GM13977 (cell line): ENCODE measurements around the gene IL23R.

ENCODE experiments used
- DNase-seq: peaks from one replicate; pipeline ENCODE4 v3.0.0; 2012; ENCODE audit warnings: low spot score
- in situ Hi-C: fragments of 300-500 bp; cut with MboI; formaldehyde crosslinking; loops from one replicate; pipeline ENCODE4 v1.12.0; 2022; ENCODE audit warnings: low sequenced_read_pairs, low pct_unique_long_range_greater_than_20kb, mixed read lengths, inconsistent platforms; ENCODE audit not compliant: unreplicated experiment
- TF ChIP-seq, protein P1 (sequence below): IDR thresholded peaks from 2 replicates; pipeline ENCODE4 v1.5.1; 2012; ENCODE audit warnings: mild to moderate bottlenecking, control low read depth; ENCODE audit not compliant: insufficient read depth; ENCODE audit errors: extremely low read depth, missing control alignments

Gene IL23R

DNA sequence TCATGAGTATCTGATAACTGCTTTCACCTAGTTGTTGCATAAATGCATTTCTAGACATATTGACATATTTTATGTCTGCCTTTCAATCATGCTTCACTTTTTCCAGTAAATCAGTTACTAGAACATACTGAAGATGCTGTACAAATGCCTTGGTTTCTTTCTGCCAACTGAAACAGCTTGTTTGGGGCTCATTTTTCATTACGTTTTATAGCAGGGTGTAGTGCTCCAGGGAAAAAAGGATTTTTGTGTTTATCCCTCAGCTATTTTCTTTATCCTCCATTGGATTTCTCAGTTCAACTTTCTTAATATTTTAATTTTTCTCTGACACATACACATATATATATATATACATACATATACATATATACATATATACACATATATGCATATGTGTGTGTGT, 51.7 kb downstream of the IL23R start:
- no peak for DNase-seq
- TF ChIP-seq, protein P1, sequence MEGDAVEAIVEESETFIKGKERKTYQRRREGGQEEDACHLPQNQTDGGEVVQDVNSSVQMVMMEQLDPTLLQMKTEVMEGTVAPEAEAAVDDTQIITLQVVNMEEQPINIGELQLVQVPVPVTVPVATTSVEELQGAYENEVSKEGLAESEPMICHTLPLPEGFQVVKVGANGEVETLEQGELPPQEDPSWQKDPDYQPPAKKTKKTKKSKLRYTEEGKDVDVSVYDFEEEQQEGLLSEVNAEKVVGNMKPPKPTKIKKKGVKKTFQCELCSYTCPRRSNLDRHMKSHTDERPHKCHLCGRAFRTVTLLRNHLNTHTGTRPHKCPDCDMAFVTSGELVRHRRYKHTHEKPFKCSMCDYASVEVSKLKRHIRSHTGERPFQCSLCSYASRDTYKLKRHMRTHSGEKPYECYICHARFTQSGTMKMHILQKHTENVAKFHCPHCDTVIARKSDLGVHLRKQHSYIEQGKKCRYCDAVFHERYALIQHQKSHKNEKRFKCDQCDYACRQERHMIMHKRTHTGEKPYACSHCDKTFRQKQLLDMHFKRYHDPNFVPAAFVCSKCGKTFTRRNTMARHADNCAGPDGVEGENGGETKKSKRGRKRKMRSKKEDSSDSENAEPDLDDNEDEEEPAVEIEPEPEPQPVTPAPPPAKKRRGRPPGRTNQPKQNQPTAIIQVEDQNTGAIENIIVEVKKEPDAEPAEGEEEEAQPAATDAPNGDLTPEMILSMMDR, result no peak
- in situ Hi-C loops, result no loop called here

DNA sequence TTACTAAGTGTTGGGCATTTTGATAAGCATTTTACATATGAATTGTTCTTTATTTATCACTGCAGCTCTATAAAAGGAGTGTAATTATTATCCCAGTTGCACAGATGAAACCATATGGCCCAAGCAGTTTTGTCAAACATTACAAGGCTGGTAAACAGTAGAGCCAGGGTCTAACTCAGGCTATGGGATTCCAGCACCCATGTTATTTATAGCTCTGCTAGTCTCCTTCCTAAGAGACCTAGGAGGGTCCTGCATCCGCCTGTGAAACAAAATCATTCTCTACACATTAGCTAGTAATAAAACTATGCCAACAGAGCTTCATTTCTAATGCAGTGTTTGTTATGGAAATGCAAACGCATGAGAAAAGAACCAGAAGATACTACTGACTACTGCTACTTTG, 58.6 kb downstream of the IL23R start:
- no peak for DNase-seq
- TF ChIP-seq, protein P1, result no peak
- in situ Hi-C loops, result loop anchor here (10.0 kb wide), 1 partner anchor 270 kb away; no protein-coding TSS in a partner anchor

DNA sequence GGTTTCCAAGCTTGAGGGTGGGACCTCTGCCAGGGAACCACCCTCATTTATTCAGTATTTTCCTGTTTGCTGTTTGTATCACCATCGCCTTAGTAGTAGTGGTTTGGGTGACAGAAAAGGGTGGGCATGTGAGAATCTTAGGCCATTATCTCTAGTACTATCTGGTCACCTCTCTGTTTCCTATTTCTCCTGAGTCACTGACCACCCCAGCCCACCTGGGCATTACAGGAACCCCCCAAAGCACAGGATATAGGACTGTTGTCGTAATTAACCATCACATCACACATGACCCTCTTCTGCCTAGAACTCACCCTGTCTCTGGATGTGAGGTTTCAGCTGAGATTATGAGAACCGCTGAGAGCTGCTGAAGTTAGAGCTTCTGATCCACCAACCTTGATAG, 60.4 kb downstream of the IL23R start:
- no peak for DNase-seq
- in situ Hi-C loops, result loop anchor here (10.0 kb wide), 1 partner anchor 268 kb away; no protein-coding TSS in a partner anchor
- TF ChIP-seq, protein P1, result no peak

DNA sequence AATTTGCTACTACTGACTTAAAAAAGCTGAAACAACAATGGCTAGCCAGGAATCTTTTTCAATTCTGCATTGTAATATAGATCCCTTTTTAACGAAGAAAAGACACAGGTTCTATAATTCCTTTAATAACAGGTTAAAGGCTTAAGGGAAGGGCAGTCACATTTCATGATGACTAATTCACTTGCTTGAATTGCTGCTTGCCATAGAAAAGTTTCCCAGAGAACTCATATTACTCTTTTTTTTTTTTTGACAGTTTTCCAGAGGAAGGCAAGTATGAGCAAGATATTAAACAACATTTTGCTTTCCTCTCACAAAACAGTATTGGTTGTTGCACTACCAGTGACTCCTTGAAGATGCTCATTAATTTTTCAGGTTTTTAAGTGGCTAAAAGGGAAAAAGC, 60.9 kb downstream of the IL23R start:
- TF ChIP-seq, protein P1, result no peak
- no peak for DNase-seq
- in situ Hi-C loops, result loop anchor here (10.0 kb wide), 1 partner anchor 268 kb away; no protein-coding TSS in a partner anchor

DNA sequence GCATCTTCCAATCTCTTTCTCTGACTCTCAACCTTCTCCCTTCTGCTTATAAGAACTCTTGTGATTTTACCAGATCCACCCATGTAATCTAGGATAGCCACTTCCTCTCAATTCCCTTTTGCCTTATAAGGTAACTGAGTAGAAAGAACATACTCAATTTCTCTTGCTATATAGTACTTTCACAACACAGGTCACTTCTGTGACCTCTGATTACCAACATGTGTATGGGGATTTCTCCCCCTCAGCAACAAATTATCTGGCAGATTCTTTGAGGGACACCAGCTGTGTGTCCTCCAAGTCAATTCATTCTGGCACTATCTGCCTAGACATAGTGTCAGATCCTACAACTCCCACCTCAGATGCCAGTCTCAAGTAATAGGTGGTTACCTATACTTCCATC, 62.5 kb downstream of the IL23R start:
- TF ChIP-seq, protein P1, result no peak
- in situ Hi-C loops, result loop anchor here (10.0 kb wide), 1 partner anchor 266 kb away; no protein-coding TSS in a partner anchor
- no peak for DNase-seq

DNA sequence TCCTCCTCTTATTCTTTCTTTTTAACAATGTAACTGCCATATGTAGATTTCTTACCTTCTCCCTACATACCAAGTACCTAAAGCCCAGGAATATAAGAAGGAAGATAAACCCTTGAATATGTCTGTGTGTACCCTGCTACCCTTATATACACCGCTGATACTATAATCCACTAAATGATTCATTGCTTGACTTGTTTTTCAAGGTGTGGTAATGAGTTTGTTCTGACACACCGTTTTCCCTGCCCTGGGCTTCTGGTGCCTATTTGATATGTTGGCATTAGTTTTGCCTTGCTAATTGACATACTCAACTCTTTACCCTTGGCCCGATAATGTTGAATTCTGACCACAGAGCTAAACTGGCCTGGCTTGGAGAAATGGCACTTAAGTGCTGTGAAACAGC, 64.3 kb downstream of the IL23R start:
- TF ChIP-seq, protein P1, result no peak
- no peak for DNase-seq
- in situ Hi-C loops, result no loop called here

DNA sequence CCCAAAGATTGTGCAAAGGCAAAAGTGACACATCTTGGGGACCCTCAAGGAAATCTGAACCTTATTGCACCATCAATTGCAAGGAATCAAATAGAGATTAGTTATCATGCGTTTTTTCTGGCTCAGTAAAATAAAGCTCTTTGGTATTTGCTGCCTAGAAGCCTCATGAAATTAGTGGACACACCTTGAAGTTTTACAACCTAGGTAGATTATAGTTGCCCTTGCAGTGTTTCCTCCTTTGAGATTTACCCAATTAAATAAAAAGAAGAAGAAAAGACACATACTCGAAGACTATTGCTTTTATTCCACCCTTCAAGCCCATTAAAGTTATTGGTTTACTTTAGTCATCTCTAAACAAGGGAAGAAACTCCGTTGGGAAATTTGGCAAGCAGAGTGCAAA, 70.0 kb downstream of the IL23R start:
- DNase-seq, result no peak
- TF ChIP-seq, protein P1, result no peak
- in situ Hi-C loops, result no loop called here
